Measurements from ENCODE around the gene NFATC3. TPM values are rescaled to one million over a fixed set of nuclear protein-coding genes. Genes with fewer than 3 reads are reported as not detected.

NFATC3 gene
- total RNA-seq, 4 donors from 2014 or later: 27.5 to 107 (median 41.6) TPM

GRCh38 chr16:68086860-68087268 is 1.7 kb downstream of the NFATC3 start:
- H3K4me3 ChIP-seq: peak overlapping the region in 3 of 4 donors; percentile 76 to 96 (median 90)
- peaks cover 7 to 74% (median 40%) of the 10 kb centered on the region in 4 donors for H3K4me1 ChIP-seq
- H3K27ac ChIP-seq: peak overlapping the region; percentile 98 to 100 (median 99)
- intact Hi-C loops (cut with DNase I; ENCODE audit: low total_unique reads): loop anchor here (10.0 kb wide), 1 partner anchor 148 kb away; the partner anchor contains the start of gene ESRP2
- H3K27me3 ChIP-seq: no peaks in the 10 kb centered on the region
- no peaks in the 10 kb centered on the region for H3K9me3 ChIP-seq
- no peak for DNase-seq
- TF ChIP-seq POLR2A (IDR thresholded peaks at IDR 0.05) (no peak), CTCF (IDR thresholded peaks at IDR 0.05) (no peak), EP300 (IDR thresholded peaks at IDR 0.05; ENCODE audit: low read depth) (no peak), POLR2AphosphoS5 (IDR thresholded peaks at IDR 0.05) (no peak)
- no peaks in the 10 kb centered on the region for H3K36me3 ChIP-seq
- in situ Hi-C loops (cut with MboI; ENCODE audit: low pct_ligation_motif_present in 1 of 4, low pct_unique_long_range_greater_than_20kb in 1 of 4, low sequenced_read_pairs in 3 of 4): loop anchor here in 1 of 4 donors (25.0 kb wide), 1 partner anchor 150 kb away; the partner anchor contains the start of genes ESRP2 and PLA2G15
- 4 to 5% methylated on average over 6 of the region's 6 CpGs for WGBS, 2 donors (ENCODE audit: low coverage in 1 of 2)

GRCh38 chr16:68087688-68088087 is 2.5 kb downstream of the NFATC3 start:
- in situ Hi-C loops (cut with MboI; ENCODE audit: low pct_ligation_motif_present in 1 of 4, low pct_unique_long_range_greater_than_20kb in 1 of 4, low sequenced_read_pairs in 3 of 4) (loop anchor here in 1 of 4 donors (25.0 kb wide), 1 partner anchor 150 kb away; the partner anchor contains the start of genes ESRP2 and PLA2G15), intact Hi-C loops (cut with DNase I; ENCODE audit: low total_unique reads) (loop anchor here (10.0 kb wide), 1 partner anchor 147 kb away; the partner anchor contains the start of gene ESRP2)
- Histone ChIP-seq H3K4me1 (peaks cover 7 to 77% (median 43%) of the 10 kb centered on the region in 4 donors), H3K4me3 (no peak overlapping the region), H3K27ac (peak overlapping the region; percentile 98 to 100 (median 99)), H3K27me3 (no peaks in the 10 kb centered on the region), H3K36me3 (no peaks in the 10 kb centered on the region), H3K9me3 (no peaks in the 10 kb centered on the region)
- TF ChIP-seq EP300 (IDR thresholded peaks at IDR 0.05; ENCODE audit: low read depth) (no peak), POLR2A (IDR thresholded peaks at IDR 0.05) (no peak), POLR2AphosphoS5 (IDR thresholded peaks at IDR 0.05) (no peak), CTCF (IDR thresholded peaks at IDR 0.05) (no peak)
- 61 to 64% methylated on average over 2 of the region's 2 CpGs for WGBS, 2 donors (ENCODE audit: low coverage in 1 of 2)
- no peak for DNase-seq

- H3K4me3 ChIP-seq: no peak overlapping the region
- intact Hi-C loops (cut with DNase I; ENCODE audit: low total_unique reads) (loop anchor here (10.0 kb wide), 1 partner anchor 146 kb away; the partner anchor contains the start of gene ESRP2), in situ Hi-C loops (cut with MboI; ENCODE audit: low pct_ligation_motif_present in 1 of 4, low pct_unique_long_range_greater_than_20kb in 1 of 4, low sequenced_read_pairs in 3 of 4) (loop anchor here in 1 of 4 donors (25.0 kb wide), 1 partner anchor 149 kb away; the partner anchor contains the start of genes ESRP2 and PLA2G15)
- no peaks in the 10 kb centered on the region for H3K36me3 ChIP-seq
- peak overlapping the region in 1 of 4 donors; percentile 99 for H3K27ac ChIP-seq
- H3K4me1 ChIP-seq: peaks cover 7 to 83% (median 44%) of the 10 kb centered on the region in 4 donors
- TF ChIP-seq POLR2A (IDR thresholded peaks at IDR 0.05): no peak
- no peak for TF ChIP-seq POLR2AphosphoS5 (IDR thresholded peaks at IDR 0.05)
- TF ChIP-seq CTCF (IDR thresholded peaks at IDR 0.05): no peak
- TF ChIP-seq EP300 (IDR thresholded peaks at IDR 0.05; ENCODE audit: low read depth): no peak
- H3K27me3 ChIP-seq: no peaks in the 10 kb centered on the region
- WGBS, 2 donors (ENCODE audit: low coverage in 1 of 2): 83 to 87% methylated on average over 6 to 9 of the region's 9 CpGs
- no peak for DNase-seq
- no peaks in the 10 kb centered on the region for H3K9me3 ChIP-seq
These were observed 3.2 kb downstream of the NFATC3 start for GRCh38 chr16:68088130-68088972.

GRCh38 chr16:68089067-68089466 is 3.9 kb downstream of the NFATC3 start:
- H3K27me3 ChIP-seq: no peaks in the 10 kb centered on the region
- H3K9me3 ChIP-seq: no peaks in the 10 kb centered on the region
- H3K27ac ChIP-seq: no peak overlapping the region
- no peak overlapping the region for H3K4me3 ChIP-seq
- no peak for TF ChIP-seq POLR2AphosphoS5 (IDR thresholded peaks at IDR 0.05)
- TF ChIP-seq POLR2A (IDR thresholded peaks at IDR 0.05): no peak
- TF ChIP-seq CTCF (IDR thresholded peaks at IDR 0.05): no peak
- no peak for TF ChIP-seq EP300 (IDR thresholded peaks at IDR 0.05; ENCODE audit: low read depth)
- intact Hi-C loops (cut with DNase I; ENCODE audit: low total_unique reads): loop anchor here (10.0 kb wide), 1 partner anchor 146 kb away; the partner anchor contains the start of gene ESRP2
- H3K36me3 ChIP-seq: no peaks in the 10 kb centered on the region
- no peak for DNase-seq
- in situ Hi-C loops (cut with MboI; ENCODE audit: low pct_ligation_motif_present in 1 of 4, low pct_unique_long_range_greater_than_20kb in 1 of 4, low sequenced_read_pairs in 3 of 4): loop anchor here in 1 of 4 donors (25.0 kb wide), 1 partner anchor 148 kb away; the partner anchor contains the start of genes ESRP2 and PLA2G15
- WGBS, 2 donors (ENCODE audit: low coverage in 1 of 2): 77 to 83% methylated on average over 4 of the region's 4 CpGs
- peaks cover 2 to 84% (median 40%) of the 10 kb centered on the region in 4 donors for H3K4me1 ChIP-seq
